CD4-positive, alpha-beta T cell treated with Interferon gamma for 1 hour (primary cell): ENCODE results near the gene MAGI2.

Source experiments
- DNase-seq: peaks from one replicate; pipeline ENCODE4 v3.0.0-alpha.2; 2020

MAGI2 gene

GRCh38 chr7:78195281-78195680 is 1258.2 kb downstream of the MAGI2 start:
- DNase-seq: no peak

GRCh38 chr7:78194611-78195010 is 1258.9 kb downstream of the MAGI2 start:
- DNase-seq: no peak

- DNase-seq: no peak
Measured at GRCh38 chr7:78191475-78192079, 1261.9 kb downstream of the MAGI2 start.

- DNase-seq: no peak
Measured at GRCh38 chr7:78189762-78190161, 1263.7 kb downstream of the MAGI2 start.

GRCh38 chr7:78185149-78185745 is 1268.2 kb downstream of the MAGI2 start:
- DNase-seq: no peak

- DNase-seq: no peak
Measured at GRCh38 chr7:78184299-78184698, 1269.2 kb downstream of the MAGI2 start.

- DNase-seq: no peak
Measured at GRCh38 chr7:78179827-78180477, 1273.5 kb downstream of the MAGI2 start.

GRCh38 chr7:78179211-78179610 is 1274.3 kb downstream of the MAGI2 start:
- no peak for DNase-seq

- DNase-seq: no peak
Measured at GRCh38 chr7:78178319-78178718, 1275.1 kb downstream of the MAGI2 start.

- DNase-seq: no peak
Measured at GRCh38 chr7:78176171-78176570, 1277.3 kb downstream of the MAGI2 start.

GRCh38 chr7:78175330-78176100 is 1278.0 kb downstream of the MAGI2 start:
- no peak for DNase-seq

- DNase-seq: no peak
Measured at GRCh38 chr7:78173666-78174065, 1279.8 kb downstream of the MAGI2 start.

- no peak for DNase-seq
Measured at GRCh38 chr7:78172933-78173591, 1280.4 kb downstream of the MAGI2 start.

GRCh38 chr7:78172267-78172757 is 1281.2 kb downstream of the MAGI2 start:
- no peak for DNase-seq

GRCh38 chr7:78171398-78171797 is 1282.1 kb downstream of the MAGI2 start:
- DNase-seq: no peak

- no peak for DNase-seq
Measured at GRCh38 chr7:78170815-78171214, 1282.7 kb downstream of the MAGI2 start.

- no peak for DNase-seq
Measured at GRCh38 chr7:78169992-78170391, 1283.5 kb downstream of the MAGI2 start.

GRCh38 chr7:78168865-78169264 is 1284.6 kb downstream of the MAGI2 start:
- no peak for DNase-seq

- no peak for DNase-seq
Measured at GRCh38 chr7:78167860-78168259, 1285.6 kb downstream of the MAGI2 start.

GRCh38 chr7:78165854-78166253 is 1287.6 kb downstream of the MAGI2 start:
- no peak for DNase-seq

- no peak for DNase-seq
Measured at GRCh38 chr7:78165454-78165853, 1288.0 kb downstream of the MAGI2 start.

GRCh38 chr7:78164459-78164858 is 1289.0 kb downstream of the MAGI2 start:
- DNase-seq: no peak

GRCh38 chr7:78161781-78162180 is 1291.7 kb downstream of the MAGI2 start:
- DNase-seq: no peak
